ENCODE measurements around the gene AMY2B. TPM values are rescaled to one million over a fixed set of nuclear protein-coding genes. Genes with fewer than 3 reads are reported as not detected.

AMY2B gene
- total and polyA plus RNA-seq, 9 of the 15 experiments (the other 6 are each of a cell fraction or from before 2014, with no cell fraction given), result 0.22 to 2.0 (median 0.49) TPM

DNA sequence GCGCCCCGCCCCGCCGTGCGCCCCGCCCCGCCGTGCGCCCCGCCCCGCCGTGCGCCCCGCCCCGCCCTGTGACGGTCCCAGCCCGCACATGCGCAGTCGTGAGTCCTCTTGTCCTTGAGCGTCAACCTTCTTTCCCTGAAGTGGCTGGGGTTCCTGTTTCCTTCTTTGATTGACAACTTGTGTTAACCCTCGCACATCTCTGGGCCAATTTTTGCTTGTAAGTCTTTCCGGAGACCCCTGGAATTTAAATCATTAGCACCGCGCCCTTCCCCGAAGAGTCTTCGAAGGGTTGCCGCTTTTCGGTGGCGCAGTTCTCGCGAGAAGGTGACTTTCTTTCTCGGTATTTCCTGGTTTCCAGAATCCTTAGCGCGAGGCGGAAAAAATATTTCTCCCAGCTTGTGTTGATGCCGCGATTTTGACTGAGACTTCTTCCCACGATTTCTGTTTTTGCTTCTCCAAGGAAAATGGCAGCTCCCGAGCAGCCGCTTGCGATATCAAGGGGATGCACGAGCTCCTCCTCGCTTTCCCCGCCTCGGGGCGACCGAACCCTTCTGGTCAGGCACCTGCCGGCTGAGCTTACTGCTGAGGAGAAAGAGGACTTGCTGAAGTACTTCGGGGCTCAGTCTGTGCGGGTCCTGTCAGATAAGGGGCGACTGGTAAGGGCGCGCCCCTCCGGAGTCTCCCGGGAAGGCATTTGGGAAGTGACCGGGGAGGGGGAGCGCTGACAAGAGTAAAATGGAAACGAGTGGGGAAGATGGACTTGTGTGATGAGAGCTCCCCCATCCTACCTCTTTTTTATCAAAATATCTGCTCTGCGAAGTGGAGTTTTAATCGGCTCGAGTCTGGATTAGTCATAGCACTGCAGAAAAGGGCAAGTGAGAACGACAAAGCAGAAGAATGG is 45.5 kb upstream of the AMY2B start, which contains the start of gene RNPC3 (continued):
- TF ChIP-seq TAF7 (tag; IDR thresholded peaks at IDR 0.05), result 0 out of 2 replicates have a peak, but pooled peaks have one; percentile 30
- TF ChIP-seq RBM14 (IDR thresholded peaks at IDR 0.05; ENCODE audit: borderline replicate concordance, insufficient read depth, low read depth, low read length), result no peak
- TF ChIP-seq KDM5B (IDR thresholded peaks at IDR 0.05; ENCODE audit: insufficient replicate concordance, low read depth, low read length), result peak; percentile 69
- TF ChIP-seq ZKSCAN1 (IDR thresholded peaks at IDR 0.05; ENCODE audit: low read depth, low read length), result peak; percentile 47; the same call in 1 of the 2 replicates
- TF ChIP-seq, protein P1, sequence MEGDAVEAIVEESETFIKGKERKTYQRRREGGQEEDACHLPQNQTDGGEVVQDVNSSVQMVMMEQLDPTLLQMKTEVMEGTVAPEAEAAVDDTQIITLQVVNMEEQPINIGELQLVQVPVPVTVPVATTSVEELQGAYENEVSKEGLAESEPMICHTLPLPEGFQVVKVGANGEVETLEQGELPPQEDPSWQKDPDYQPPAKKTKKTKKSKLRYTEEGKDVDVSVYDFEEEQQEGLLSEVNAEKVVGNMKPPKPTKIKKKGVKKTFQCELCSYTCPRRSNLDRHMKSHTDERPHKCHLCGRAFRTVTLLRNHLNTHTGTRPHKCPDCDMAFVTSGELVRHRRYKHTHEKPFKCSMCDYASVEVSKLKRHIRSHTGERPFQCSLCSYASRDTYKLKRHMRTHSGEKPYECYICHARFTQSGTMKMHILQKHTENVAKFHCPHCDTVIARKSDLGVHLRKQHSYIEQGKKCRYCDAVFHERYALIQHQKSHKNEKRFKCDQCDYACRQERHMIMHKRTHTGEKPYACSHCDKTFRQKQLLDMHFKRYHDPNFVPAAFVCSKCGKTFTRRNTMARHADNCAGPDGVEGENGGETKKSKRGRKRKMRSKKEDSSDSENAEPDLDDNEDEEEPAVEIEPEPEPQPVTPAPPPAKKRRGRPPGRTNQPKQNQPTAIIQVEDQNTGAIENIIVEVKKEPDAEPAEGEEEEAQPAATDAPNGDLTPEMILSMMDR (IDR thresholded peaks at IDR 0.05 in 2 of 3, conservative IDR thresholded peaks at IDR 0.05 in 1 of 3; ENCODE audit: insufficient read depth in 2 of 3, low read depth in 1 of 3, low read length in 3 of 3), result peak in 2 of 3 experiments; percentile 5 to 12; a peak in 2 of 6 replicates
- peak in 1 of 2 experiments; percentile 61; a peak in 1 of 4 replicates for TF ChIP-seq HDAC1 (IDR thresholded peaks at IDR 0.05)
- TF ChIP-seq POLR2G (IDR thresholded peaks at IDR 0.05; ENCODE audit: low read depth, low read length), result peak; percentile 73
- TF ChIP-seq NBN (IDR thresholded peaks at IDR 0.05; ENCODE audit: low read depth), result peak; percentile 38; the same call in 1 of the 2 replicates
- peak; percentile 71 for TF ChIP-seq RBBP5 (IDR thresholded peaks at IDR 0.05; ENCODE audit: borderline replicate concordance, insufficient read depth, low read length, poor library complexity, severe bottlenecking)
- peak; percentile 98 for TF ChIP-seq CHD2 (IDR thresholded peaks at IDR 0.05; ENCODE audit: low read depth, low read length)
- 0 out of 2 replicates have a peak, but pooled peaks have one; percentile 40 for TF ChIP-seq GATAD2A (IDR thresholded peaks at IDR 0.05)
- peak; percentile 16 to 22; a peak in 1 of 4 replicates for TF ChIP-seq TEAD1 (CRISPR knock-in tag; IDR thresholded peaks at IDR 0.05)
- peak; percentile 35; the same call in 1 of the 2 replicates for TF ChIP-seq XRCC5 (IDR thresholded peaks at IDR 0.05; ENCODE audit: low read depth, low read length)

Measured in K562 (cell line).